Epithelial cell of prostate (primary cell): ENCODE measurements around the gene SPATA6.

Source experiments
- DNase-seq: peaks from one replicate; pipeline ENCODE4 v3.0.0-alpha.2; 2011; ENCODE audit warnings: low read depth, low spot score
- H3K27ac ChIP-seq: fragments of 450-650 bp; 2 replicates; pipeline ENCODE4 v1.5.1; 2017; ENCODE audit warnings: mild to moderate bottlenecking

The SPATA6 gene

GRCh38 chr1:48266576-48266975 lies 205.4 kb downstream of the SPATA6 start:
- H3K27ac ChIP-seq, result no peak overlapping the region

GRCh38 chr1:48263041-48263440 lies 209.0 kb downstream of the SPATA6 start:
- no peak overlapping the region for H3K27ac ChIP-seq

More at GRCh38 chr1:48266576-48266975, 205.4 kb downstream of the SPATA6 start:
- DNase-seq, result no peak

GRCh38 chr1:48261881-48262400 lies 210.1 kb downstream of the SPATA6 start:
- DNase-seq, result no peak
- no peak overlapping the region for H3K27ac ChIP-seq

More at GRCh38 chr1:48263041-48263440, 209.0 kb downstream of the SPATA6 start:
- no peak for DNase-seq

- H3K27ac ChIP-seq, result no peak overlapping the region
- no peak for DNase-seq
Observed at GRCh38 chr1:48258106-48258505, 213.9 kb downstream of the SPATA6 start.

GRCh38 chr1:48254254-48254653 lies 217.8 kb downstream of the SPATA6 start:
- DNase-seq, result no peak
- H3K27ac ChIP-seq, result no peak overlapping the region

- H3K27ac ChIP-seq, result no peak overlapping the region
- DNase-seq, result no peak
Observed at GRCh38 chr1:48251821-48252220, 220.2 kb downstream of the SPATA6 start.

- H3K27ac ChIP-seq, result no peak overlapping the region
- no peak for DNase-seq
Observed at GRCh38 chr1:48251323-48251722, 220.7 kb downstream of the SPATA6 start.

GRCh38 chr1:48250572-48250971 lies 221.4 kb downstream of the SPATA6 start:
- DNase-seq, result no peak
- no peak overlapping the region for H3K27ac ChIP-seq

- no peak overlapping the region for H3K27ac ChIP-seq
- no peak for DNase-seq
Observed at GRCh38 chr1:48249868-48250267, 222.1 kb downstream of the SPATA6 start.

- H3K27ac ChIP-seq, result no peak overlapping the region
- DNase-seq, result no peak
Observed at GRCh38 chr1:48248356-48248755, 223.6 kb downstream of the SPATA6 start.

GRCh38 chr1:48246727-48247126 lies 225.3 kb downstream of the SPATA6 start:
- H3K27ac ChIP-seq, result no peak overlapping the region
- DNase-seq, result peak; percentile 24
